ENCODE results near the gene PSG3. TPM values are rescaled to one million over a fixed set of nuclear protein-coding genes. Genes with fewer than 3 reads are reported as not detected.
"Not testable (repeated sequence)": the region's sequence is repeated elsewhere in the genome, so short reads cannot be mapped to it uniquely, and the experiment has no call there.

Gene PSG3
- total RNA-seq: not detected

DNA sequence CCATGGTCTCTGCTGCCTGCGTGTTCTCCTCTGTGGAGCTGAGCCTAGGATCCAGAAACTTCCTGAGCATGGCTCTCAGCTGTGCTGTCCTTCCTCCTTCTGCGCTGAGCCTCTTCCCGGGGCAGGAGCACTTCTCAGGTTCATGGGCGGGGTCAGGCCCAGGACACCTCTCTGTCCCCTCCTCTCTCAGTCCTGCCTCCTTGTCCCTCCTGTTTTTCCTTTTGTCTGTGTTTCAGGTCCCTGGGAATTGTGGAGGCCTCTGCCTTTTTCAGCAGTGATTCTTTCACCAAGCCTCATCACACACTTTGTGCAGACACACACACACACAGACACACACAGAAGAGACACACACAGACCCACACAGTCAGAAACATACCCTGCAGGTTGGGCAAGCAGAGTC is at the start of gene PSG3:
TSS of gene PSG3 (minus strand) at position 101 of the 400 bp plus-strand sequence. CDS start at position 4, 97 bp downstream.
- not testable (repeated sequence) for H3K9ac ChIP-seq (ENCODE audit: low read depth in 1 of 3, low read length in 3 of 3)

DNA sequence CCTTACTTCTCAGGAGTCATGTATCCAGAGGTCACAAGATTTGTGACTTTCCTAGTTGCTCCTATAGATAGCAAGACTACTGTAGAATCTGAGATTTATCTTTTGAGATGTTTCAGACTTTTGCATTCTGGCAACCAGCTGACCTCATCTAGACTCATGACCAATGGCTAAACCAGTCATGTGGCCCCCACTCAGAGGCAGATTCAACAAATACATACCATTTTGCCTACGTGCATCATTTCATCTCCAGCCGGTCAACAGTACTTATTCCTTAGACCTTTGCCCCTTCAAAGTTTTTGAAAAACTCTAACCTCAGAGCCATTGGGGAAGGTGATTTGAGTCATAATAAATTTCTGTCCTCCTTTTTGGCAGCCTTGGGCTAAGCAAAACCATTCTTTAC is 48.5 kb upstream of the PSG3 start:
- H3K9ac ChIP-seq (ENCODE audit: low read depth in 1 of 3, low read length in 3 of 3); H3K4me3 ChIP-seq (ENCODE audit: low read length in 3 of 3); H3K4me1 ChIP-seq (ENCODE audit: control insufficient read depth in 3 of 3, insufficient read depth in 3 of 3, low read length in 3 of 3); H3K27ac ChIP-seq (ENCODE audit: low read depth, low read length); H3K27me3 ChIP-seq (ENCODE audit: control insufficient read depth in 3 of 3, insufficient read depth in 3 of 3, low read length in 3 of 3); H3K36me3 ChIP-seq (ENCODE audit: control insufficient read depth in 3 of 3, insufficient read depth in 3 of 3, low read length in 3 of 3); H3K9me3 ChIP-seq (ENCODE audit: control insufficient read depth in 3 of 3, low read length in 3 of 3): not testable (repeated sequence)

More for the DNA sequence above, at the start of gene PSG3:
- not testable (repeated sequence) for H3K4me3 ChIP-seq (ENCODE audit: low read length in 3 of 3); H3K4me1 ChIP-seq (ENCODE audit: control insufficient read depth in 3 of 3, insufficient read depth in 3 of 3, low read length in 3 of 3); H3K36me3 ChIP-seq (ENCODE audit: control insufficient read depth in 3 of 3, insufficient read depth in 3 of 3, low read length in 3 of 3); H3K9me3 ChIP-seq (ENCODE audit: control insufficient read depth in 3 of 3, low read length in 3 of 3); H3K27me3 ChIP-seq (ENCODE audit: control insufficient read depth in 3 of 3, insufficient read depth in 3 of 3, low read length in 3 of 3); H3K27ac ChIP-seq (ENCODE audit: low read depth, low read length)

DNA sequence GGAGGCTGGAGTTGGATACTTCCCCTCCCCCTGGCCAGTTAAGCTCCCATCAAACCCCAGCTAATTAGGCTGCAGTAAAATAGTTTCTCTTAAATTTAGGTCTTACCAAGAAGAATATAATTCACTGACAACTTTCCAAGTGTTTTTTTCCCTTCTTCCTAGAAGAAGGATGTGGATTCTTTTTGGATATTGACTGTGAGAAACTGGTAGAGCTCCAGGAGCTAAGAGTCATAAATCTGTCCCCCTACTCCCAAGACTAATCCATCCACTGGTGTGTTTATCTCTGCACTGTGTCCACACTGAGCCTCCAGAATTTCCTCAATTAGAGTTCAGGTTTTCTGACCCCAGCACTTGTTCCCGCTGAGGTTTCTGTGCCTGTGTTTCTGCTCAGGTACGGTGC is 47.5 kb upstream of the PSG3 start:
- H3K27me3 ChIP-seq (ENCODE audit: control insufficient read depth in 3 of 3, insufficient read depth in 3 of 3, low read length in 3 of 3); H3K27ac ChIP-seq (ENCODE audit: low read depth, low read length); H3K4me3 ChIP-seq (ENCODE audit: low read length in 3 of 3); H3K36me3 ChIP-seq (ENCODE audit: control insufficient read depth in 3 of 3, insufficient read depth in 3 of 3, low read length in 3 of 3); H3K9me3 ChIP-seq (ENCODE audit: control insufficient read depth in 3 of 3, low read length in 3 of 3); H3K9ac ChIP-seq (ENCODE audit: low read depth in 1 of 3, low read length in 3 of 3); H3K4me1 ChIP-seq (ENCODE audit: control insufficient read depth in 3 of 3, insufficient read depth in 3 of 3, low read length in 3 of 3): not testable (repeated sequence)

DNA sequence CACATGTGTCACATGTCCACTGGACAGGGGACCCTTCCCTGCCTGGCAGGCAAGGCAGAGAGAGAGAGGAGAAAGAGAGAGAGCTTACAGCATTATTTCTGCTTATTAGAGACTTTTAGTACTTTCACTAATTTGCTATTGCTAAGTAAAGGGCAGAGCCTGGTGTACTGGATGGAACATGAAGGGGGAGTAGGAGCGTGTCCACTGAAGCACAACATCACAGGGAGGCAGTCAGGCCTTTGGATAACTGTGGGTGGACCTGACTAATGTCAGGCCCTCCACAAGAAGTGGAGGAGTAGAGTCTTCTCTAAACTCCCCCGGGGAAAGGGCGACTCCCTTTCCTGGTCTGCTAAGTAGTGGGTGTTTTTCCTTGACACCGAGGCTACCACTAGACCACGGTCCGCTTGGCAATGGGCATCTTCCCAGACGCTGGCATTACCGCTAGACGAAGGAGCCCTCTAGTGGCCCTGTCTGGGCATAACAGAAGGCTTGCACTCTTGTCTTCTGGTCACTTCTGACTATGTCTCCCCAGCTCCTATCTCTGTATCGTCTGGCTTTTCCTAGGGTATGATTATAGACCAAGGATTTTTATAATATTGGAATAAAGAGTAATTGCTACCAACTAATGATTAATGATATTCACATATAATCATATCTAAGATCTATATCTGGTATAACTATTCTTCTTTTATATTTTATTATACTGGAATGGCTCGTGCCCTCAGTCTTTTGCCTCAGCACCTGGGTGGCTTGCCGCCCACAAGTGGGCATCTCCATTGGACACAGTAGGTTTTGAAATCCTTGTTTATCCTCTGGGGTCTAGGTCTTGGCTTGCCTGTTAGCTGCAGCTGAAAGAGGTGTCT is 36.7 kb upstream of the PSG3 start:
- H3K9ac ChIP-seq (ENCODE audit: low read depth in 1 of 3, low read length in 3 of 3); H3K27ac ChIP-seq (ENCODE audit: low read depth, low read length); H3K9me3 ChIP-seq (ENCODE audit: control insufficient read depth in 3 of 3, low read length in 3 of 3); H3K27me3 ChIP-seq (ENCODE audit: control insufficient read depth in 3 of 3, insufficient read depth in 3 of 3, low read length in 3 of 3); H3K4me3 ChIP-seq (ENCODE audit: low read length in 3 of 3); H3K4me1 ChIP-seq (ENCODE audit: control insufficient read depth in 3 of 3, insufficient read depth in 3 of 3, low read length in 3 of 3); H3K36me3 ChIP-seq (ENCODE audit: control insufficient read depth in 3 of 3, insufficient read depth in 3 of 3, low read length in 3 of 3): not testable (repeated sequence)

DNA sequence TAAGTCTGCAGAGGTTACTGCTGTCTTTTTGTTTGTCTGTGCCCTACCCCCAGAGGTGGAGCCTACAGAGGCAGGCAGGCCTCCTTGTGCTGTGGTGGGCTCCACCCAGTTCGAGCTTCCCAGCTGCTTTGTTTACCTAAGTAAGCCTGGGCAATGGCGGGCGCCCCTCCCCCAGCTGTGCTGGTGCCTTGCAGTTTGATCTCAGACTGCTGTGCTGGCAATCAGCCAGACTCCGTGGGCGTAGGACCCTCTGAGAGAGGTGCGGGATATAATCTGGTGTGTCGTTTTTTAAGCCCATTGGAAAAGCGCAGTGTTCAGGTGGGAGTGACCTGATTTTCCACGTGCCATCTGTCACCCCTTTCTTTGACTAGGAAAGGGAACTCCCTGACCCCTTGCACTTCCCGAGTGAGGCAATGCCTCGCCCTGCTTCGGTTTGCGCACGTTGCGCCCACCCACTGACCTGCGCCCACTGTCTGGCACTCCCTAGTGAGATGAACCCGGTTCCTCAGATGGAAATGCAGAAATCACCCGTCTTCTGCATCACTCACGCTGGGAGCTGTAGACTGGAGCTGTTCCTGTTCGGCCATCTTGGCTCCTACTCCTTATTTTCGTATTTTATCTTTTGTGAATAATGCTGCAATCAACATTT is 34.4 kb upstream of the PSG3 start:
- H3K9ac ChIP-seq (ENCODE audit: low read depth in 1 of 3, low read length in 3 of 3); H3K4me3 ChIP-seq (ENCODE audit: low read length in 3 of 3); H3K36me3 ChIP-seq (ENCODE audit: control insufficient read depth in 3 of 3, insufficient read depth in 3 of 3, low read length in 3 of 3); H3K27ac ChIP-seq (ENCODE audit: low read depth, low read length); H3K27me3 ChIP-seq (ENCODE audit: control insufficient read depth in 3 of 3, insufficient read depth in 3 of 3, low read length in 3 of 3); H3K9me3 ChIP-seq (ENCODE audit: control insufficient read depth in 3 of 3, low read length in 3 of 3); H3K4me1 ChIP-seq (ENCODE audit: control insufficient read depth in 3 of 3, insufficient read depth in 3 of 3, low read length in 3 of 3): not testable (repeated sequence)

DNA sequence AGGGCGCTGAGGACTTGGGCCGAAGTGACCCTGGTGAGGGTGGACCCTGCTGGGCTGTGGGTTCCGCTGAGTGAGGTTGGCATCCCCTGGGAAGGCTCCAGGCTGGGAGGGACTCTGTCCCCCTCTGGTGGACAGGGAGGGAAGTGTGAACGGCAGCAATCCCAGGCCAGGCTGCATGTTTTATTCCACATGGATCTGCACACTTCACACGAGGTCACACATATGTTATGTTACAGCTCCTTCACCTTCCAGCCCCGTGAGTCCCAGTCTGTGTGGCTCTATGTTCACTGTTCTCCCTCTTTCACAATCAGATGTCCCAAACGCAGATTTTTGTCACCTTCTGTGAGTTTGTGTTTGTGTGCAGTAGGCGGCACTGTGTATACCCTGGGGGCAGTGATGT is 27.0 kb upstream of the PSG3 start:
- not testable (repeated sequence) for H3K4me1 ChIP-seq (ENCODE audit: control insufficient read depth in 3 of 3, insufficient read depth in 3 of 3, low read length in 3 of 3); H3K36me3 ChIP-seq (ENCODE audit: control insufficient read depth in 3 of 3, insufficient read depth in 3 of 3, low read length in 3 of 3); H3K9ac ChIP-seq (ENCODE audit: low read depth in 1 of 3, low read length in 3 of 3); H3K4me3 ChIP-seq (ENCODE audit: low read length in 3 of 3); H3K9me3 ChIP-seq (ENCODE audit: control insufficient read depth in 3 of 3, low read length in 3 of 3); H3K27ac ChIP-seq (ENCODE audit: low read depth, low read length); H3K27me3 ChIP-seq (ENCODE audit: control insufficient read depth in 3 of 3, insufficient read depth in 3 of 3, low read length in 3 of 3)

DNA sequence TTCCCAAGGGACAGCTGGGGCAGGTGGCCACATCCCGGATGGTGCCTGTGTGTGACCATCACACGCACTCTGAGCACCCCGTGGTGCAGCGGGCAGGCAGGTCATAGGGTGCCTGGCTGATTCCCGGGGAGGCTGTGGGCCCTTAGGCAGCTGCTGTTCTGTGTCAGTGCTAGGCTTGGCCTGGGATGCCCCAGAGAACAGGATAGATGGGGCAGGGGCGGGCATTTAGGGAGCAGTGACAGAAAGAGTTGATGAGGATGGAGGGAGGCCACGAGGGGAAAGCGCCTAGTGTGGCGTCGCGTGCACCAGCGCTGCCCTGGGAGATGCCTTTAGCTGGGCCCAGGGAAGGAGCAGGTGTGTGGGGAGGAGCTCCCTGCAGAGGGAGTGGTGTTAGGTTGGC is 26.6 kb upstream of the PSG3 start:
- H3K9ac ChIP-seq (ENCODE audit: low read depth in 1 of 3, low read length in 3 of 3); H3K27ac ChIP-seq (ENCODE audit: low read depth, low read length); H3K36me3 ChIP-seq (ENCODE audit: control insufficient read depth in 3 of 3, insufficient read depth in 3 of 3, low read length in 3 of 3); H3K4me3 ChIP-seq (ENCODE audit: low read length in 3 of 3); H3K9me3 ChIP-seq (ENCODE audit: control insufficient read depth in 3 of 3, low read length in 3 of 3); H3K4me1 ChIP-seq (ENCODE audit: control insufficient read depth in 3 of 3, insufficient read depth in 3 of 3, low read length in 3 of 3); H3K27me3 ChIP-seq (ENCODE audit: control insufficient read depth in 3 of 3, insufficient read depth in 3 of 3, low read length in 3 of 3): not testable (repeated sequence)

DNA sequence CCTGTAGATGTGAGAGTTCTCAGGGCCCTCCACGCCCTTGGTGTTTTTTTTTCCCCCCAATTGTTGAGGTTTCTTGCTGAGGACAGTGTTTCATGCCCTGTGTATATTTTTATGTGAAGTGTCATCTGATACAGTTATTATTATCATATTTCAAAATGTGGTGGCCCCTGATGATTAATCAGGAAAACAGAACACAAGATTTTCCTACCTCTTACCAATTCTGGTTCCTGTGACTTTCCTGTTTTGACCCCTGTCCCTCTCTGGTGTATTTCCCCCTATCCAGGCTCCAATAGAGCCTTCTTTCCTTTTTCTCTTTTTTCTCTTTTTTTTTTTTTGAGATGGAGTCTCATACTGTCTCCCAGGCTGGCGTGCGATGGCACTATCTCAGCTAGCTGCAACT is 24.6 kb upstream of the PSG3 start:
- Histone ChIP-seq H3K27me3 (ENCODE audit: control insufficient read depth in 3 of 3, insufficient read depth in 3 of 3, low read length in 3 of 3) (peaks cover 0 to 2% (median 0%) of the 10 kb centered on the region in 3 donors), H3K27ac (ENCODE audit: low read depth, low read length) (no peak overlapping the region), H3K9ac (ENCODE audit: low read depth in 1 of 3, low read length in 3 of 3) (no peak overlapping the region), H3K9me3 (ENCODE audit: control insufficient read depth in 3 of 3, low read length in 3 of 3) (no peaks in the 10 kb centered on the region), H3K4me3 (ENCODE audit: low read length in 3 of 3) (no peak overlapping the region), H3K36me3 (ENCODE audit: control insufficient read depth in 3 of 3, insufficient read depth in 3 of 3, low read length in 3 of 3) (no peaks in the 10 kb centered on the region), H3K4me1 (ENCODE audit: control insufficient read depth in 3 of 3, insufficient read depth in 3 of 3, low read length in 3 of 3) (no peaks in the 10 kb centered on the region)

DNA sequence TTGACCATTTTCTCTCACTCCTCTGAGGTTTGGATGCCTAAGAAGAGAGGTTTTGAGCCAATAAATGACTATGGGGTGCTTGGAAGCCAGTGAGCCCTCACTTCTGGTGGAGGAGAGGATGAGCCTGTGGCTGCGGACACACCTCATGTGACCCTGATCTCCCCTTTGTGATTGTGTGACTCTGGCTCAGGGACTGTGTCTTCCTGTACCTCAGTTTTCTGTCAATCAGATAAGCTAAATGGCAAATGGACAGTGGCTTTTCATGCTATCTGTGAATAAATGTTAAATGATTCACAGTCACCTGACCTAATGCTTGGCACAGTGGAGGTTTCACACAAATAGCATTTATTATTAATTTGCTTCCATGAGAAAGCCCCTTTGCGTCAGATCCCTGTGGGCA is 22.5 kb upstream of the PSG3 start:
- no peak overlapping the region for H3K9ac ChIP-seq (ENCODE audit: low read depth in 1 of 3, low read length in 3 of 3)
- no peaks in the 10 kb centered on the region for H3K4me1 ChIP-seq (ENCODE audit: control insufficient read depth in 3 of 3, insufficient read depth in 3 of 3, low read length in 3 of 3)
- no peak overlapping the region for H3K27ac ChIP-seq (ENCODE audit: low read depth, low read length)
- no peaks in the 10 kb centered on the region for H3K36me3 ChIP-seq (ENCODE audit: control insufficient read depth in 3 of 3, insufficient read depth in 3 of 3, low read length in 3 of 3)
- no peaks in the 10 kb centered on the region for H3K9me3 ChIP-seq (ENCODE audit: control insufficient read depth in 3 of 3, low read length in 3 of 3)
- H3K4me3 ChIP-seq (ENCODE audit: low read length in 3 of 3): no peak overlapping the region
- peaks cover 0 to 2% (median 0%) of the 10 kb centered on the region in 3 donors for H3K27me3 ChIP-seq (ENCODE audit: control insufficient read depth in 3 of 3, insufficient read depth in 3 of 3, low read length in 3 of 3)

DNA sequence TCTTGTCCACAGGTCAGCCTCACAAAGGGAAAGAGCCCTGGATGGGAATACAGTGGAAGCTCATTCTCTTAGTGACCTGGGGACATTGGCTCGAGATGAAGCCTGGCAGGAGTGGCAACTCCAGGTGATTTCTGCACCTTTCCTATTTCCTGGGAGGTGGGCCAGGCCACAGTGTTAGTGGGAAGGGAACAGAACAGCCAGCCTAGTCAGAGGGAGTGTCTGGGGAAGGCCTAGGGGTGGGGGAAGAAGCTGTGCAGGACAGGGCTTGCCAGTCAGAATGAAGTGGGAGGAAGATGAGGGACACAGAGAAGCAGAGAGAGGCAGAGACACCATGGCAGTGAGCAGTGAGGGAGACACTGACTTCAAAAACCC is 21.6 kb upstream of the PSG3 start:
- not testable (repeated sequence) for H3K27me3 ChIP-seq (ENCODE audit: control insufficient read depth in 3 of 3, insufficient read depth in 3 of 3, low read length in 3 of 3); H3K36me3 ChIP-seq (ENCODE audit: control insufficient read depth in 3 of 3, insufficient read depth in 3 of 3, low read length in 3 of 3); H3K27ac ChIP-seq (ENCODE audit: low read depth, low read length); H3K9ac ChIP-seq (ENCODE audit: low read depth in 1 of 3, low read length in 3 of 3); H3K9me3 ChIP-seq (ENCODE audit: control insufficient read depth in 3 of 3, low read length in 3 of 3); H3K4me3 ChIP-seq (ENCODE audit: low read length in 3 of 3); H3K4me1 ChIP-seq (ENCODE audit: control insufficient read depth in 3 of 3, insufficient read depth in 3 of 3, low read length in 3 of 3)
